Midbrain (tissue), 1 donor: ENCODE measurements around the gene ZDHHC13.
"Not testable (repeated sequence)": the region's sequence is repeated elsewhere in the genome, so short reads cannot be mapped to it uniquely, and the experiment has no call there.

ENCODE experiments used
- DNase-seq: peaks from one replicate; lab custom pipeline; 2025; lab: John Stamatoyannopoulos, UW

Gene ZDHHC13

DNA sequence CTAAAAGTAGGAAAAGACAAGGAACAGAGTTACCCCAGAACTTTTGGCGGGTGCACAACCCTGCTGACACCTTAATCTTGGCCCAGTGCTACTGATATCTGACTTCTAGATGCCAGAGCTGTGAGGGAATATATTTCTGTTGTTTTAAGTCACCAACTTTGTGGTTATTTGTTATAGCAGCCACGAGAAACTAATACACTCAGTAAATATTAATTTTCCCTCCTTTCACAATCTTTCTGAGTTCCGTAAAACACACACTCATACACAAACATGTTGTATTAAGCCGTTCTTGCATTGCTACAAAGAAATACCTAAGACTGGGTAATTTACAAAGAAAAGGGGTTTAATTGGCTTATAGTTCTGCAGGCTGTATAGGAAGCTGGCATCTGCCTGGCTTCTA lies 16.1 kb upstream of the ZDHHC13 start:
- DNase-seq = no peak

- no peak for DNase-seq
Observed at GRCh38 chr11:19101796-19102520, 15.0 kb upstream of the ZDHHC13 start.

DNA sequence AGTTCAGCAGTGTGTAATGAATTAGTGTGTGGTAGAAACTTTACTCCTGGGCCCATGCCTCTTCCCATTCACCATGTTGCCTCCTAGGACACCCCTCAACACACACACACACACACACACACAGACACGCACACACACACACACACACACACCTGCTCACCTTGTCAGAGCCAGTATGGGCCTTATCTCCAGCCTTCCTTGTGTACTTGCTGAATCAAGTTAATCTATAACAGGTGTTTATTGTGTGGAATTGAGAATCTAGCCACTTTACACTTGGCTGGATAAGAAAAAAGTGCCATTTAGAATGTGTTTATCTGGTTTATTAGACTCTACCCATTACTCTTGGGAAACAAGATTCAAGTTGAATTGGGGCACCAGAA lies 14.5 kb upstream of the ZDHHC13 start:
- no peak for DNase-seq

- DNase-seq = no peak
Observed at GRCh38 chr11:19105011-19105410, 12.0 kb upstream of the ZDHHC13 start.

DNA sequence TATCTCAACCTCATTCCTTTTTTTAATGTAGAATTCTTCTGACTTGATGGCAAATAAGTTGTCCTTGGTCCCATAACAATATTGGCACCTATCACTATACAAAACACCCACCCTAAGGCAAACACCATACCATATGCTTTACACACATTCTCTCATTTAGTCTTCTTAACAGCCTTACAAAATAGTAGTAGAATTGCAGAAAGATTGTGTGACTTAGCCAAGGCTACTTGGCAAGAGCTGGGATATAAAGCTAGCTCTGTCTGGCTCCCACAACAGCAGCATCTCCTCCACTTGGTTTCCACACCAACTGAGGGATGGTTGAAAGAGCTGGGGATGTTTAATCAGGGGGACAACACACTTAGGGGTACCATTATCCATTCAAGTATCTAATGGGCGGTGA lies 9.8 kb upstream of the ZDHHC13 start:
- no peak for DNase-seq

DNA sequence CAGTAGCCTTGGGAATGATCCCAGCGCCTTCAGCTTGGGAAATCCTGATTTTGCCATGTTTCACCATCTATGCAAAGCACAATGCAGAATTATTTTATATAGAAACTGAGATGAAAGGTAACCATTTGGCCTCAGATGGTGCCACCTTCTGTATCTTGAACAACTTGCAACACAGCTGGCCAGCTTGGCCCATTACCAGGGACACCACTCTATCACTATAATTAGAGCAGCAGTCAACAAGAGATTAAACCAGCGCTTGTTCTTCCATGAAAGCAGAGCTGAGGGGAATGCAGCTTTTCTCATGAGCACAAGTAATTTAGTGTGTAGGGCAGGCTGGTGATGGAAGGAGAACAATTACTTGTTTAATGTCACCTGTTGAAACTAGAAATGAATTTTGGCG lies 6.7 kb upstream of the ZDHHC13 start:
- no peak for DNase-seq

DNA sequence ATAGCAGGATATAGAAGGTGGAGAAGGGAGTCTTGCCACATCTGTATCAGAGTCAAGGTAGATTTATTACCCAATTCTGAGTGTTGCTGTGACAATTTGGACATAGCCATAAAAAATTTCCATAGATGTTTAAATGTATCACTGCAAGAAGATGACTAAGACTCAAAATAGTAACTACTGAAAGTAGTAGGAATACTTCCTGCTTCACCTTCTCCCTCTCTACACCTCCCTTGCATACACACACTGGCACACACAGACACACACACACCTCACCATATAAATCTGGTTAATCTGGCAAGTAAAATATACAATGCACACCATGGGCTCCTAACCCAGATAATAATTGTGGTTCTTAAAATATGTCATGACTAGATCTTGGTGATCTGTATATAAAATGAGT lies 5.2 kb upstream of the ZDHHC13 start:
- DNase-seq = no peak

DNA sequence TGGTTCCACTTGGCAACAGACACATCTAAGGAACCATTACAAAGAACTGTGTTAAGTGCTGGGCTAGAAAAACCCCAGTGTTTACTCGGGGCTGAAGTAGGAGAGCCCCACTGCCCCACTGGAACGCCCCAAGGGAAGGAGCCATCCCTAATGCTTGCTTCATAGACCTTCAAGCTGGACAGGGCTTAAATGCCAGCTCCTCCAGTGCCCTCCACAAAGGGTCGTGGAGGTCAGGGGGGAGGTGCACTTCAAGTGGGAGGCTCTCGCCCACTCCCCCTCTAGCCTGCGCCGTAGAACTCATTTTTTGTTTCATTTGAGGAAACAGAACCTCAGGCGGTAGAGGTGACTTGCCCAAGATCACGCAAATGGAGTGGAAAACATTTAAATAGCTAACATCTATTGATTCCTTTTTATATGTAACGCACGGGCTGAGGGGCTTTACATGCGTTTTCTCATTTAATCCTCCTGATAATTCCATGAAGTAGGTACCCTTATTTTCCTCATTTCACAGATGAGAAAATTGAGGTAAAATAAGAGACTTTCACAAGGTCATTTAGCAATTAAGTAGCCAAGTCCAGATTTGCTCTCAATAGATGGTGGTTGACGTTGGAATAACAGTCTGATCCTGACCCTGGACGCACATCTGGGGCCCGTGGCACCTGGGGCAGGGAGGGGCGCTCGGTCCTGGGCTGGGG lies 545 bp upstream of the ZDHHC13 start:
- DNase-seq = no peak

DNA sequence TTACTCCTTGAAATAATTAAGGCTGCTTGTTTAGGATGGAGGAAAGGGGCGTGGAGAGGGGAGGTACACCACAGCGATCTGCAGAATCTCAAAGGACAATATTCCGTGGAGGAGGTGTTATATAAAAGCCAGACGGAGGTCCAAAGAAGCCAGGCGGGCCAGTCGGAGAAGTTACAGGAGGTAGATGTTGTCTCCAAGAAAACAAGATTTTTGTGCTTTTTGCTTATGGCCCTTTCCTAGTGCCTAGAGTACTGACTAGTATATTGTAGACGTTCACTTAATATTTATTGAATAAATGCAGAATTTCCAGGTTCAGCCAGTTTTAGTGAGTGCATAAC lies 761 bp downstream of the ZDHHC13 start:
- no peak for DNase-seq

GRCh38 chr11:19121646-19122045 lies 4.7 kb downstream of the ZDHHC13 start:
- DNase-seq = no peak

GRCh38 chr11:19122960-19123615 lies 6.1 kb downstream of the ZDHHC13 start:
- DNase-seq = no peak

DNA sequence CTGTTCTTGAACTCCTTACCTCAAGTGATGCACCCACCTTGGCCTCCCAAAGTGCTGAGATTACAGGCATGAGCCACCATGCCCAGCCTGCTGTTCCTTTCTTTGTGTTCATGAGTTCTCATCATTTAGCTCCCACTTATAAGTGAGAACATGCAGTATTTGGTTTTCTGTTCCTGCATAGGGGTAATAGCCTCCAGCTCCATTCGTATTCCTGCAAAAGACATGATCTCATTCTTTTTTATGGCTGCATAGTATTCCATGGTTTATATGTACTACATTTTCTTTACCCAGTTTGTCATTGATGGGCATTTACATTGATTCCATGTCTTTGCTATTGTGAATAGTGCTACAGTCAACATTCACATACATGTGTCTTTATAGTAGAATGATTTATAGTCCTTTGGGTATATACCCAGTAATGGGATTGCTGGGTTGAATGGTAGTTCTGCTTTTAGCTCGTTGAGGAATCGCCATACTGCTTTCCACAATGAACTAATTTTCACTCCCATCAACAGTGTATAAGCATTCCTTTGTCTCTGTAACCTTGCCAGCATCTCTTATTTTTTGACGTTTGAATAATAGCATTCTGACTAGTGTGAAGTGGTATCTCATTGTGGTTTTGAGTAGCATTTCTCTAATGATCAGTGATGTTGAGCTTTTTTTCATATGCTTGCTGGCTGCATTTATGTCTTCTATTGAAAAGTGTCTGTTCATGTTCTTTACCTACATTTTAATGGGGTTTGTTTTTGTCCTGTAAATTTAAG lies 9.8 kb downstream of the ZDHHC13 start:
- DNase-seq = not testable (repeated sequence)

DNA sequence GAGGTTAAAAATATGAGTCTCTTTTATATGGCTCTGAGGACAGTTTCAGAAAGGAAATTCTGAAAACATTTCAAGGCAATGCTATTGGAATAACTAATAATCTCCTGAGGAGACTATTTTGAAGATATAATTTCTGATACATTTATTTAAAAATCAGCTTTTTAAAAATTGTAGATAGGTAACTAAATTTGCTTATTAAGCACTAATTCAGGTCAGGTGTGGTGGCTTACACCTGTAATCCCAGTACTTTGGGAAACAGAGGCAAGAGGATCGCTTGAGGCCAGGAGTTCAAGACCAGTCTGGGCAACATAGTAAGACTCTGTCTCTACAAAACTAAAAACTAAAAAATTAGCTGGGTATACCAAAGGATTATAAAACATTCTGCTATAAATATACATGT lies 17.0 kb downstream of the ZDHHC13 start:
- no peak for DNase-seq

DNA sequence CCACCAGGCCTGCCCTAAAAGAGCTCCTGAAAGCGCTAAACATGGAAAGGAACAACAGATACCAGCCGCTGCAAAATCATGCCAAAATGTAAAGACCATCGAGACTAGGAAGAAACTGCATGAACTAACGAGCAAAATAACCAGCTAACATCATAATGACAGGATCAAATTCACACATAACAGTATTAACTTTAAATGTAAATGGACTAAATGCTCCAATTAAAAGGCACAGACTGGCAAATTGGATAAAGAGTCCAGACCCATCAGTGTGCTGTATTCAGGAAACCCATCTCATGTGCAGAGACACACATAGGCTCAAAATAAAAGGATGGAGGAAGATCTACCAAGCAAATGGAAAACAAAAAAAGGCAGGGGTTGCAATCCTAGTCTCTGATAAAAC lies 19.9 kb downstream of the ZDHHC13 start:
- not testable (repeated sequence) for DNase-seq

GRCh38 chr11:19145319-19145718 lies 28.4 kb downstream of the ZDHHC13 start:
- DNase-seq = no peak

- DNase-seq = no peak
Observed at GRCh38 chr11:19156892-19157291, 39.9 kb downstream of the ZDHHC13 start.

GRCh38 chr11:19160847-19161246 lies 43.9 kb downstream of the ZDHHC13 start:
- DNase-seq = no peak

GRCh38 chr11:19161651-19162050 lies 44.7 kb downstream of the ZDHHC13 start:
- no peak for DNase-seq

GRCh38 chr11:19162951-19163505 lies 46.1 kb downstream of the ZDHHC13 start:
- no peak for DNase-seq

DNA sequence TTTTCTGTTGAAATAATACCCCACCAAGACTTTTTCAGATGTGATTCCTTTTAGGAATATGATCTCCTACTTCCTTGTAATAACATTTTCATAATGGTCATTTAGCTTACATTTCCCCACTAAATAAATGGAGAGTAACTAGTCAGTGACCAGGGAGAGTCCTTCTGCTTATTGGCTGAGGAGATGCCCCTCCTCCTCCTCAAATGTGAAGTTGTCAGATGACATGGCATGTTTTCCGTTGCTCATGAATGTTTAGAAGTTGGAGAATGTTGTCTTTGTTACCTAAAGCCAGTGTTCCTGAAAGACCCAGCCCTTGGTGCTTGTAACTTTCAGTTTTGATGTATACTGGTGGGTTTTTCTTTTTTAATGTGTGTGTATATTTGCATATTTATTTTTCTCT lies 46.6 kb downstream of the ZDHHC13 start:
- no peak for DNase-seq

DNA sequence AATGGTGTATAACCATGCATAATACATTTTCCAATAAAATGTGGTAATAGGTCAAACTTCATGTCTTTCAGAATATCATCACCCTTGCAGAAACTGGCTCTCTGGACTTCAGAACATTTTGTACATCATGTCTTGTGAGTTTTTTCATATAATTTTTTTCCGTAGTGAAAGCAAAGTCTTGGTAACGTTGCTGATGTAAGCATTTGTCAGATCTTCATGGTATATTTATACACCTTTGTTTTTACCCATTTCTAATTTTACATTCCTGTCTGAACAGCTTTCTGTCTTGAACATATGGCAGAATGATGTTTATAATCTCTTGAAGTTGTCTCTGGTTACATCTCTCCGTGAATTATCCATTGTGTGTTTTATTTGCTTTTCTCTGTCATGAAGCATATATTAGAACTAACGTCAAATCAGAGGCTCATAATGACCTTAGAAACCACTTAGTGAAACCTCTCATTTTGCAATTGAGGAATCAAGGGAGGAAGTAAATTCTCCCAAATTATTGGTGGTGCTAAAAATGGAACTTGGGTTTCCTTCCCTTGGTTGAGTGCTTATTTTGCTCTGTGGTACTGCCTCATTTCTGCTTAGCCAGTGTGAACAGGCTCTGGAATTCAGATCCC lies 47.4 kb downstream of the ZDHHC13 start:
- DNase-seq = no peak

DNA sequence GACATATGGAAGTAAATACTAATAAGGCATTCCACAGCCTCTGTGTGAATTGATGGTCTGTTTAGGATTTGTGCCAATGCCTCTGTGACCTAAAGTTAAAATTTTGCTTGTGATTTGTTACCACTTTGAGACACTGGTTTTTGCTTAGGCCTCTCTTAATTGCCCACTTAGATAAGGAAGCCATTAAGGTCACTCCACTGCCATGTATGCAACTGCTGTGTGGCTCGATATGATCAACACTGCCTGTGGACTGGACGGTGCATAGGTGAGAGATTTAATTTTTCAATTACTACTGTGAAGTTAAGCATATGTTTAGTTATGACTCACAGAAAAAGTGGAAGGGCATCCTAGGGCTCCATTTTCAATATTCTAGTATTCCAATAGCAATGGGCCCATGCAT lies 47.9 kb downstream of the ZDHHC13 start:
- DNase-seq = no peak
